Ovary (tissue), 3 donors: ENCODE results near the gene URGCP.

Source experiments
- EP300 ChIP-seq: sonication (generic); formaldehyde crosslinking; IDR thresholded peaks from one replicate; pipeline ENCODE4 v1.6.1; 2017; ENCODE audit warnings: antibody characterized with exemption
- POLR2A ChIP-seq: fragments of 450-650 bp; IDR thresholded peaks from one replicate; pipeline ENCODE4 v1.6.1; 2017; ENCODE audit warnings: antibody characterized with exemption, mild to moderate bottlenecking, moderate library complexity
- TF ChIP-seq, protein P1 (sequence below), 3 donors: fragments of 450-650 bp in 2 of 3; fragments of 200-600 bp in 1 of 3; IDR thresholded peaks; one replicate each; pipeline versions ENCODE4 v1.5.1 to v1.8.0; 2016 to 2022; ENCODE audit warnings: antibody characterized with exemption in 3 of 3, mild to moderate bottlenecking in 1 of 3
- donor health status: DM: no; HTN: no; CAD: no.

DNA sequence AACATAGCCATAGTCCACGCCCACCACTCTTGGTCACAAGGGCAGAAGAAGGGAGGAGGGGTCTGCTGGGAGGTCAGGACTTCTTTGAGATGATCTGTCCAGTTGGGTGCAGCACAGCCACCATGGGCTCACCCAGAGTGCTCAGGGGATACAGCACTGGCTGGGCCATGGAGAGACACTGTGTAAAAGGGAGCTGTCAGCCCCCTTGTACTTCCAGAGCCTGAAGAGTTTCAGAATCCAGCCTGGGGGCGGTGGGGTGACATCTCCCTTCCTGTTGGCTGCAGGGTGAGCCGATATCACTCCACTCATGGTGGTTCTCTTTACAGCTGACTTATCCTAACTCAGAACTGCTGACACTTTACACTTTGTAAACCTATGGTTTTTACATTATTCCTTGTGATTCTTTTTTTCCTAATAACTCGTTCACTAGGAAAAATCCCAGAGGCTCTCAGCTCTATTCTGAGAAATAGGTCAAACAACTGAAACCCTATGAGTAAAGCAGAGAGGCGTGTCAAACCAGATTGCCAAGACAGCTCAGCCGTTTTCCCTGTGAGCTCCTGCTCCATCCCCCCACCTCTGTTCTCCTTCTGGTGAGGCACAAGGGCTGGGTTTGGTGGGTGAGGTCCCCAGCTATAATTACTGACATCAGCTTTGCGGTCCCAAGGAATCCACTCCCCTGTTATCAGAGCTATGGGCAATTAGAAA lies 33.8 kb downstream of the URGCP start:
- TF ChIP-seq, protein P1, sequence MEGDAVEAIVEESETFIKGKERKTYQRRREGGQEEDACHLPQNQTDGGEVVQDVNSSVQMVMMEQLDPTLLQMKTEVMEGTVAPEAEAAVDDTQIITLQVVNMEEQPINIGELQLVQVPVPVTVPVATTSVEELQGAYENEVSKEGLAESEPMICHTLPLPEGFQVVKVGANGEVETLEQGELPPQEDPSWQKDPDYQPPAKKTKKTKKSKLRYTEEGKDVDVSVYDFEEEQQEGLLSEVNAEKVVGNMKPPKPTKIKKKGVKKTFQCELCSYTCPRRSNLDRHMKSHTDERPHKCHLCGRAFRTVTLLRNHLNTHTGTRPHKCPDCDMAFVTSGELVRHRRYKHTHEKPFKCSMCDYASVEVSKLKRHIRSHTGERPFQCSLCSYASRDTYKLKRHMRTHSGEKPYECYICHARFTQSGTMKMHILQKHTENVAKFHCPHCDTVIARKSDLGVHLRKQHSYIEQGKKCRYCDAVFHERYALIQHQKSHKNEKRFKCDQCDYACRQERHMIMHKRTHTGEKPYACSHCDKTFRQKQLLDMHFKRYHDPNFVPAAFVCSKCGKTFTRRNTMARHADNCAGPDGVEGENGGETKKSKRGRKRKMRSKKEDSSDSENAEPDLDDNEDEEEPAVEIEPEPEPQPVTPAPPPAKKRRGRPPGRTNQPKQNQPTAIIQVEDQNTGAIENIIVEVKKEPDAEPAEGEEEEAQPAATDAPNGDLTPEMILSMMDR (IDR thresholded peaks at IDR 0.05): no peak
- TF ChIP-seq POLR2A (no peak), EP300 (no peak)
